COLO668 (cell line): Measurements from ENCODE around the gene FSIP2.

Source experiments
- DNase-seq: peaks from one replicate; lab custom pipeline; 2025; ENCODE audit not compliant: unreplicated experiment; lab: John Stamatoyannopoulos, UW

The FSIP2 gene, protein sequence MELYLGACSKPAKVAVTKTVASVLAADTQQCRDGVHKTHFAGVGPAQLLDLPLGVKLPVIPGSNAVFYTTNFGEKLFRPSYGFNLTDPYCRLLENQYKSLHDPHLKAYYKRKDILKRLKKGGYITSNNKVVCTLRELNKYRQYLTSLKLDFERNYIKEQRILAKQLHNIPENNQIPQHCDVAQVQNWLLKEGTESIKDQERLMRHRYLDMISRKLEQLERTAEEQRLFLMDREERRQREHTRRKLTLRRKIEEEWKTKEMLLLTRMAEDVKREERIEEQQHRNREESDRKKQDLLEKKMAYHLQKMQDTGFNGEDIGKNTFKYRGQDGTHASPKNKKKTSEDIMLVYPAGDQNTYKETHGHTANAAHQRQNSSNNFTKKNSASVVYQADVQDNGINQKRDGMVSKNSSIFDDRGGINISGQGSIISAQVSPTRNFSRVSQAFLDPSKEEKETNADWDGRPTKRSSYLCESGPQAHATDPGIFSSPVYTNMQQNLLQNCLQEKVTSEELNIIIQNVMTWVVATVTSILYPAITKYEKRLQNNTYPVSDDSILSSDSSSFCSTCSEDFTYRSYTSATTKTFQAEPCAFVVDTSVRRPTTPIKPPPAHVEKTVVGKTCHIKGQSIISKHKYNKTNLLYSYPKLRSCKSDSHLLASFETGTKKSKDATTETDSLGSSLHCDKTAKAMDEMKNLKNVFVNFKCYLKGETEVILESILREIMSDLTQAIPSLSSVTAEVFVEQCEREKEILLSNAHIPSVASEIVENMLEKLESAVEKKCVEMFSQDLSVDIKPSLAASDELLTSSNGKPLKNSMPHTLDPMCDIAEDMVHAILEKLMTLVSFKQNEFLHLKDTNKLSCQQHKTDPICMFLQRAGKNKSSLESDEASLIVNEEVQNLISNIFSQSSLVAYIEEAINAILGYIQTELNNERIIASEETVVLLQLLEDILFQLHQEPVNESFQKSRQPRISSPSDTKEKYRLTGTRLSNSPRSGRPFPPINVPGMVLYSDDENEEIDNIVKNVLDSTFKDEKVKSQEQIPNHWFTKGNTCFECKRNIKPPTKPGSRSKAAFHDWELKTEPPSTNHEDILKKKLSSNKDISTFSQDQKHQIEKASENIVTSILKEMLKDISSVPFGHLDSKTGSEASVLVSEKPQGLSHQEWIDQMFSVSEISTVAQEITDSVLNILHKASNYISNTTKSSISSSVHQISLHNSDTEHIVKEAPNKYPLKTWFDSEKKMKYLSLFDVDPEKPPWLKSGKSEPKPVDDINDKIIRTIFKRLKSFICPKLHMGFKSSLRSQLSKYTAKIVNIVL (N-terminal part only)

DNA sequence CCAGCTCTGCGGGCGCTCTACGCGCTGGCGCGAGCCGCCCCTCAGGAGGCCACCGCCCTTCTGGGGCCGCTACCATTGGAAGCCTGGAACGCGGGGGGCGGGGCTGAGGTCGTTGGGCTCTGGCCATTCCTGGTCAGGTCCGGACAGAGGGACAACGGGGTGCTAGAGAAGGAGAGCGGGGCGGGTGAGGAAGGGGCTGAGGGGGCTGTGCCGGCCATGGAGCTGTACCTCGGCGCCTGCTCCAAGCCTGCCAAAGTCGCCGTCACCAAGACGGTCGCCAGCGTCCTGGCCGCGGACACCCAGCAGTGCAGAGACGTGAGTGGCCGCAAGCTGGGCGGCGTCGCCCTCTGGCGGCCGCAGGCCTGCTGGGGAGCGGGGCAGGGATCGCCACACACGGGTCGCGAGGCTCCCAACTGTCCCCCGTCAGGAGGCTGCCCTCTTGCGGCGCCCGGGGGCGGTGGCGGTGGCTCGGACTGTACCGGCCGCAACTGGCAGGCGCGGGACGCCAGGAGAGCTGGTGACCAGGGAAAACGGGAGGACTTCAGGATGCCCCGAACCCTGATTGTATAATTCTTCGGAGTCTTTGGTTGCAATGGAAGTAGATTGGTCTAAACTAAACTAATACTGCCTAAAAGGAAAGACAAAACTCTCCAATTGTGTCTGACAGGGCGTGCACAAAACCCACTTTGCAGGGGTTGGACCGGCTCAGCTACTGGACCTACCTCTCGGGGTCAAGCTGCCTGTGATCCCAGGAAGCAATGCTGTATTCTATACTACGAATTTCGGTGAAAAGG is at the start of gene FSIP2:
Gene FSIP2, plus strand, starts transcription at position 126 of the 794 bp plus-strand sequence. Its CDS starts 91 bp downstream, at position 217.
- no peak for DNase-seq

DNA sequence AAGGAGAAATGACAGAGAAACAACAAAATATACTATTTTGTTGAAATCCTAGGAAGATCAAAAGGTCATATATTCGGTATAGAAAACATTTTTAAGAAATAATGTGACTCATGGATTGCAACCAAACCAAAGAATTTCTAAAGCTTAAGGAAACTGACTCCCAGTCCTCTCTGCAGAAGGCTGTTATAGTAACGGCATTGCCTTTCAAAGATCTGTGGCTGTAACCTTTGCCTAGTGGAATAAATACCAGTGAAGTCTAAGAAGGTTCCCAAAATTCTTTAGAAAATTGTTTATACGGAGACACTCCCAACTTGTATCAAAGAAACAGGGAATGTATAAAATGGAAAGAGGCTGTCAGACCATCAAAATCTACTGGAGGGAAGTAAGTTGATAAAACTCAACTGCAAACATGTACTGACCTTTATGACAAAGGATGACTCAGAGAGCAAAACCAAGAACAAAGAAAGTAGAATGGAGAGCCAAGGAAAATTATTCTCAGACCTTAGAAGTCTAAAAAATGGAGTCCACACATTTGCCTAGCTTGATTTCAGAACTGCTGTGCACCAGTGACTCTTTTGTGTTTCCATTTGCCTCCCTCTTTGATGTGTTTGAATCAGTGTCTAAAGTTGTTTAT is 48.6 kb upstream of the FSIP2 start:
- no peak for DNase-seq

DNA sequence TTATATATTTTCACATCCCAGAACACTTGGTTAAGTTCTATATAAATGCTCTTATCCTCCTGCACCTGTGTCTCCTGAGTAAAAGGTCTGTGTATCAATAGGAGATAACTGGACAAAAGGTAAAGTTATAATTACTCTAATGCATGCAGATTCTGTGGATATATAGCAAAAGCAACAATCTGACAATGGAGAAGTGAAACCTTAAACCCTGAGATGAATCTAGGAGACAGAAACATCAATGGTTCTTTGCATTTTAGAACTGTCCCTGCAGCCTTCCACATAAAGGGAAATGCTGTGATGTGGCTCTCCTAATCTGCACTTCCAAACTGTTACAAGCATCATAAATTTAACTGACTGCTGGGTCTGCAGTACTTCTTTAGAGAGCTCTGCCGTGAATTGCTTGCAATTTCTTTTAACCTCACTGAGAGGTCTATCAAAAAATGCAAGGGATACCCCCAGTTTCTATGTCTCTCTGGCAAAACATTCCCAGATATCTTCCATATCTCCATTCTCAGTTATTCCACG is 42.8 kb upstream of the FSIP2 start:
- DNase-seq = no peak

DNA sequence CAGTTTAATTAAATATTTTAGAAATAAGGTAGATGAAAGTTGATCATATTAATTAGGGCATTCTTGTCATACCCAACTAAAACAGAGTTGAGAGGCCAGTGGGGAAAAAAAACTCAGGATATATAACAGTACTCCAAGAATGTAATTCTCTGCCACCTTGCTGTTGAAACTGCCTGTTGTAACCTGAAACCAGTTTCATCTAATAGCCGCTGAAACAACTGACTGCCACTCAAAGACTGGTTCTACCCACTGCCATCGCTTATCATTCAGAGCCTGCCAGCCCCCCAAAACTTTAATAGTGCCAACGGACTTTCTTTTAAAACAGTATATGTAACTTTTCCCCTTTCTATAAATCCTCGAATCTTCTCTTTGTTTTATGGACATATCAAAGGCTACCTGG is 37.7 kb upstream of the FSIP2 start:
- no peak for DNase-seq

DNA sequence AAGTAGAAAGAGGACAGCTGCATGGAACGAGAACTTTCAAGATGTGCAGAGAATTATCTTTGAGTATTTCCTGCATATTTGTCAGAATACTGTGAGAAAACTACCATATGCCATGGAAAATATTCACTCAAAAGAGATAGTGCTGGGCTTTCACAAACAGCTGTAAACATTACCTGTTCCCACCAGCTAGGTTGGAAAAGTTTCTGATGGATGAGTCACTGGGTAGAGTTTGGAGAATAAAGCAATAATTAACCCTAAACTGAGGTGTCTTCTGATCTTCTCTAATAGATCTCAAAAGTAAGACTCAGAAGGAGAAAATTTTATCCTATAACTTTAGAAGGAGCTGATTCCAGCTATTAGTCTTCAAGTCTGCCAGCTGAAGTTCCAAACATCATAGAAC is 3.9 kb upstream of the FSIP2 start:
- DNase-seq = no peak

DNA sequence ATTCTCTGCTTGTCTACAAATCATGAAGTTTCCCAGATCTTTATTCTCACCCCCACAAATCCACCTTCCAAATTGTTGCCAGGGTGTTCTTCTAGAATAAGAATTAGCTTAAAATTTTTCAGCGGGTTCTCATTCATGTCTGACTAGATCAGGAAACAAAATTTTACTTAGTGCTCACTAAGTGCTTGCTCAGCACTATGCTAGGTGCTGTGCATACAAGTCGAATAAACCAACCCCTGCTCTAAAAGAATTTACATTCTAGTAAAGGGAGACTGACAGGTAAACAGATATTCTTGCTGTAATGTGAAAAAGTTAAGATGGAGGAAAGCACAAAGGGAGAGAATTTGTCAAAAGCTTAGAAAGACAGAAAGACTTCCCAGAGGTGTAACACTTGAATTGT is 2.4 kb upstream of the FSIP2 start:
- DNase-seq = no peak

DNA sequence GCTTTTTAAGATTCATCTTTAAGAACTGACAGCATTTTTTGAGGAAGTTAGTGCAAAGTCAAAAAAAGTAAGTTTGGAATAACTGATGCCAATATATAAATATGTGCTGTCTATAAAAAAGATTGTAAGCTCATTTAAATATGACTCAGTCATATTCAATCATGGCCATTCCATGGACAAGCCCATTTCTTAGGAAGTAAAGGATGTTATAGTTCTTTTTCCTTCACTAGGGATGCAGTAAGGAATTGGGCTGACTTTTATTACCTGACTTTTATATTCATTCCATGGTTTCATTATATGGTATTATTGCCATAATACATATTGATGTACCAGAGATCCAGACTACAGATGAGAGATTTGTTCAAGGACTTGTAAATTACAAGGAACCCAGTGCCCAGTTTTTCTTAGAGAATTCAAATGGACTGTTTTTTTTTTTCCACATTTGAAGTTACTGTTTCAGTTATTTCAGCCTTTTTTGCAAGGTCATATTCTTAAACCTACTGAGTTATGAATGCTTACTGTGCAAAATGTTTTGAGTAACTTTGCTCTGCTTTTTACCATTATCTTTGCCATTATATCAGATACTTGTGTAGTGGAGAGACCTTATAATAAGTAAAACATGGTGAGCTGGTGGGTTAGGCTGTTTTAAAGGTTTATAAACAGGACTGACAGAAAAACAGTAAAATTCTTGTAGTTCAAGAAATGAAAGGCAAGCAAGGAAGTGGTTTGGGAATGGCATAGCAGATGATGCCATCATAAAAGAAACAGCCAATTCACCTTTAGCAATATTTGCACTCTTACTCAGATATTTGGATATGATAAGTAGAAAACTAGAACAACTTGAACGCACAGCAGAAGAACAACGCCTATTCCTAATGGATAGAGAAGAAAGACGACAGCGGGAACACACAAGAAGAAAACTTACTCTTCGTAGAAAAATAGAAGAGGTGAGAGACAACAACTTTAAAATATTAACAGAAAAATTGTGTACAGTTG is 7.6 kb downstream of the FSIP2 start:
- no peak for DNase-seq

DNA sequence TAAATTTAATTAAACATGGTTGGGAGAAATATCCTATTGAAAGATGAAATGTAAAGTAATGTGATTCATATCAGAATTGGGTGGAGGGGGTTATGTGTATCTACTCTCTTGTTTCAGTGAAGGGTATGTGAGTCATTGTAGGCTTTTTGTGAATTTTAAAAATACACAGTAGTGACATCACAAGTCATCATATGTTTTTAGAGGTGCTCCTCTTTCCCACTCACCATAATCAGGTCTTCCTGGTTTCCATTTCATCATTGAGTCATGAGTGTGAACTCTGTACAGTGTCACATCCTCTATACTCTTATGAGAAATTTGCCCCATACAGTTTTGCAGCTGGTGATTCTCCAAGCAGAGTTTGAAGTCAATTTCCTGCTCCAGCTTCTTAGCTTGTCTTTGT is 18.8 kb downstream of the FSIP2 start:
- no peak for DNase-seq

DNA sequence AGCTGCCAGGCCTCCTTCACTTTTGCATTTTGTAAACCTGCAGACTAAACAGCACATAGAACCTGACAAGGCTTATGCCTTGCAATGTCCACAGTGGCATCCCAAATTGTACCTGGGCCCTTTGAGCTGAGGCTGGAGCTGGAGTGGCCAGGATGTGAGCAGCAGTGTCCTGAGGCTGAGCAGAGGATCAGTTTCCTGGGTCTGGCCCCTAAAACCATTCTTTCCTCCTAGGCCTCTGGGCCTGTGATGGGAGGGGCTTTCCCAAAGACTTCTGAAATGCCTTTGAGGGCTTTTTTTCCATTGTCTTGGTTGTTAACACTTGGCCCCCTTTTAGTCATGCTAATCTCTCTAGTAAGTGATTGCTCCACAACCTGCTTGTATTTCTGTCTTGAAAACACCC is 32.8 kb downstream of the FSIP2 start:
- DNase-seq = no peak

DNA sequence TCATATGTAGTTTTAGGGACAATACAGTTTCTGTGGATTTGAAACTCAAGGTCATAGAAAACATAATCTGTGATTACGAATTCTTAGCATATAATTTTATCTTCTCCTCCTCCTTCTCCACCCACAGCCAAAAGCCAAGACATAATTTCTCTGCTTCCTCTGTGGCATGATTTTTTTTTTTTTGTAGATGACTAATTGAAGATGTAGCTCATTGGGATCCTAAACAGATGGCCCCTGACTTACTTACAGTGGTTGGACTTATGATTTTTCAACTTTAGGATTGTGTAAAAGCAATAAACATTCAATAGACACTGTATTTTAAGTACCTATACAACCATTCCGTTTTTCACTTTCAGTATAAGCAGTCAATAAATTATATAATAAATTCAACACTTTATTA is 42.3 kb downstream of the FSIP2 start:
- DNase-seq = no peak

DNA sequence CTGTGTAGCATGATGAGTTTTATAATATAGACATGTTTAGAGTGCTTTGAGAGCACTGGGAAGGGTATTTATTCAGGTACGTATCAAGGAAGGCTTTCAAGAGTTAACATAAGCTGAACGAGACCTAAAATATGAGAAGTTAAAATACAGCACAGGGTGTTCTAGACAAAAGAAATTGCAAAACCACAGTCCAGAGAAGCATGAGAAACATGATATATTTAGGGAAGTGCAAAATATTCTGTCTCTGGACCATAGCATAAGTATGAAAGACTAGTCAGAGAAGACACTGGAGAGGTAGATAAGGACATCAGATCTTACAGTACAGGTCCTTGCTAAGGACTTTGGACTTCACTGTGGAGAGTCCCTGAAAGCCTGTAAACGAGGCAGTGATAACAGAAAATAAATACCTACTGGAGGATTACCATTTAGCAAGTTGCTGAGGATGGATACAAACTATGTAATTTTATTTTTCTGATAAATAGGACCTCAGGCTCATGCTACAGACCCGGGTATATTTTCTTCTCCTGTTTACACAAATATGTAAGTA is 43.7 kb downstream of the FSIP2 start:
- no peak for DNase-seq

DNA sequence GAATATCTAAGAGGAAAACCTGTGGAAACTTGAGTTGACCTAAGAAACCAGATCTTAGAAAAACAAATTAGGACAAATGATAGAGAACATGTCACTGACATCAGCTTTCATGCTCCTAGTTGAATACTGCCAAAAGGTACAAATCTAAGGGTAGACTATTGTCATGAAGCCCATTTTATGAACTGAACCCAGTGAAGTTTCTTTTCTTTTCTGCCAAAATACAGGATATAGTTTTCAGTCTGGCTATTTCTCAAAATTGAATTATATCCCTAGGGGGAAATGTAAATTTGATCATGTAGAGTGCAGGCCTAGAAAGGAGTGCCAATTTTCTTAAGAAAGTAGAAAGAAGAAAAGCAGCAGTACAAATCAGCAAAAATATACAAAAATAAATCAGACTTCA is 46.6 kb downstream of the FSIP2 start:
- no peak for DNase-seq

DNA sequence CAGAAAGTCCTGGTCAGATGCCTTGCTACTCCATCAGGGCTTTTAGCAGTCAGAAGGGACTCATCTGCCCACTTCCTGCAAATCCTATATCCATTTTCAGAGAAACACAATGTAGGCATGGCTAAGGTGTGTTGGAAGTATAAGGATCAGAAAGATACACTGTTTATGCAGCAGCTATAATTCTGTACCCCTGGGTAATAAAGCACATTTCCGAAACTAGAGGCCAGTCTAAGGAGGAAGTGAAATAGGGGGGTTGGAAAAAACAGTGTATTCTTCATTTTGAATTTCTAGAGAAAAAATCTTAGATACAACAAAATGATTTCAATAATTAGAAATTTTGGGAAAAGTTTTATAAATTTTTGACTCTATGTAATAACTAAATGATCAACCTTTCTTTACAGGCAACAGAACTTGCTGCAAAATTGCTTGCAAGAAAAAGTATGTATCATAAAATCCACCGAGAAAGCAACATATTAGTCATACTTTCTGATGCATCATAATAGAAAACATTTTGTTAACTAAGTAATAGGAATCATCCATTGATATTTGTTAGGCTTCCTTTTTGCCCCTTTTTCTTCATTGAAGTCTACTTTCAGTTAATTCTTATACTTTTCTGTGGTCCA is 47.4 kb downstream of the FSIP2 start:
- no peak for DNase-seq

DNA sequence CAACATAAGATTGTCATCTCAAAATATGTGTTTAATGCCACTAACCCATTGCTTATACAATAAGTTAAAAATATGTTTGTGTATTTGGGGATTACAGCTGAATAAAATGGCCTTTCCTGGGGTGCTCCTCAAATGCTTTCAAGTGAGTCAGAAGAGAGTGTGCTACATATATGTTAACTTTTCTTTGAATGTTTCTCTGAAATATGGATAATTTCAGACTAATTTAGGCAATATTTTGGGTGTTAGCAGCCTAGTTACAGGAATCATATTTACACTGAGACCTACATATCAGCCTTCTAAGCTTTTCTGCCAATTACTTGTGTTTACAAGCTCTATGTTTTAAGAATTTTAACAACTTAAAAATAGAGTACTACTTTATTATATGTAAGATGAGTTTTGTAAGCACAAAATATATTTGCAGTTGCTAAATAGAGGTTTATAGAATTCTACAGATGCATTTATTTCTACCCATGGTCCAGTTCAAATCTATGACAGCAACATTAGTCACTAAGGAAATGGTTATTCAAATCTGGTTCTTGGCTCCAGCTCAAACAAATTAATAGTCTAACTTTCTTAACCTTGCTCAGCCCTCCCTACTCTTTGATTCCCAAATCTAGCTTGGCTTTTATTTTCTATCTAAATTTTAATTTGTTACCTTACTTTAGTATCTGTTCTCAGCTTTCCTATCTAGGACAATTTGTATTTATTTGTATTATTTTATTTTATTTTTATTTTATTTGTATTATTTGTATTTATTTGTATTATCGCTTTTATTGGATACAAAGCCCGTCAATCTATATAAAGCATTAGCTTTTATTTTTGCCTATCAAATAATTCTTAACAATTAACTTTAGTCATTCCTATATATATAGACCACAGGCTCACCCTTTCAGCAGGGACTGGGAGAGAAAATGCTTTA is 48.9 kb downstream of the FSIP2 start:
- DNase-seq = no peak

DNA sequence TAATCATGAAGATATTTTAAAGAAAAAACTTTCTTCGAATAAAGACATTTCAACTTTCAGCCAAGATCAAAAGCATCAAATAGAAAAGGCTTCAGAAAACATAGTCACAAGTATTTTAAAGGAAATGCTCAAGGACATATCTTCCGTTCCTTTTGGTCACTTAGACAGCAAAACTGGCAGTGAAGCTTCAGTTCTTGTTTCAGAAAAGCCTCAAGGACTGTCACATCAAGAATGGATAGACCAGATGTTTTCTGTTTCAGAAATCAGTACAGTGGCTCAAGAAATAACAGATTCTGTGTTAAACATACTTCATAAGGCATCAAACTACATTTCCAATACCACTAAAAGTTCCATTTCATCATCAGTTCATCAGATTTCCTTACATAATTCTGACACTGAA is 51.8 kb downstream of the FSIP2 start:
- no peak for DNase-seq

DNA sequence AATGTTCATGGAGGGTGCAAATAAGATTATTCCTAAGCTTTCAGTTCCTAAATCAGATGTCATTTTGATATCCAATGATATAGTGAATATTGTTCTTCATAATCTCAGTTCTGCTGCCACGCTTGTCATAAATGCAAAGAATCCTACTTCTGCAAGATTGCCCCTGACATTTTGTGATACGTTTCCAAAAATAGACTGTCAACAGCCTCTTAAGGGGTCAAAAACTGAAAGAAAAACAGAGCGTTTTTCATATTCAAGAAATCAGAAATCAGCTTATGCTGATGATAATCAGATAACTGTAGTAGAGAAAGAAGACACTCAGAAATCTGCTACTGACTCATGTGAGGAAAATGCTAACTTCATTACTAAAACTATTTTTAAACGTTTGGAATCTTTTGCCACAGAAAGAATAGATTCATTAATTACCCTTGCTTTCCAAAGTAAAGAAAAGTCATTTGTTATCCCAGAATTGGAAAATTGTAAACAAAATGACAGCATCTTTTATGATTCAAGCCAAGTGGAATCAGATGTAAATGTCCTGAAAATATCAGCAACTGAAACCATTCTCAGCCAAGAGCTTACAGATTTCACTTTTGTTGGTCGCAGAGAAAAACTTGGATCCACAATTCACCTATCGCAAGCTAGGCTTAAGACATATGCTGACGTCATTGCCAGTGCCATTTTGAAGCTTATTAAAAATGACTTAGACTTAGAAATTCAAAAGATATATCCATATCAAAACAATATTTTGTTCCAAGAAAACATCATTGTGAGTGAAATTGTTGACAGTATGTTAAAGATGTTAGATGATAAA is 55.1 kb downstream of the FSIP2 start:
- DNase-seq = no peak
